Measurements from ENCODE around the gene RPL13.

RPL13 gene

DNA sequence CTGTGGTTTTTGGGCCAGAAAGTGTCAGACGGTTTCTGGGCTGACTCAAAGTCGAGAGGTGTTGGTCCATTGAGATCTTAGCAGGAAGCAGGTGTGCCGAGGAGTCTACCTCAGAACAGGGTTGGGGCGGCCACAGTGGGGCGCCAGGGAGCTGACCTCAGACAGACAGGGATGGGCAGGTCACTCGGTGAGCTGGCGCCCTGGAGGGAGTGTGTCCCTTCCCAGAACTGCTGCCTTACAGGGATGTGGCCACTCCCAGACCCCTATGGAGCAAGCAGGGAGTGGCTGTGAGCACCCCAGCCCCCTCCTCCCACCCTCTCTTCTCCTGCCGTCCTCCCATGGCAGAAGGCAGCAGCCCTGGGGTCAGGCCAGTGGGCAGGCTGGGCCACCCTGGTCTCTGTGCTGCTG, 39.0 kb downstream of the RPL13 start:
- no peak for FAIRE-seq
- DNase-seq (ENCODE audit: insufficient read length, low spot score): peak; percentile 71
- TF ChIP-seq POLR2A (IDR thresholded peaks at IDR 0.05; ENCODE audit: low read depth, low read length): no peak

DNA sequence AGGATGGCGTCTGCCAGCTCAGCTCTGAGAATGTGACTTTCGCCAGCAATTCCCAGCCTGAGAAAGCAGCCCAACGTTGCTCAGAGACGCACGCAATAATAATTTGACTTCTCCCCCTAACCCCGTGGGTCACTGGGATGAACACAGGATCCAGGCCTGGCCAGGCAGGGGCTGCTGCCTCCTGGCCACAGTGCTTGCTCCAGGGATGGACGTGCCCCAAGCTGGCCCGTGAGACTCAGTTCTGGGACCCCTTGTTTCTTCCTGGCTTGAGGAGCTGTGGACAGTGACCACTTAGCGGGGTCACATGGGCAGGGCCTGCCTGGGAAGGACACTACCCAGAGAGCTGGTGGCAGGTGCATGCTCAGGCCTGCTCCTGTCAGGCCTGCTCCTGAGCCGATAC, 39.4 kb downstream of the RPL13 start:
- FAIRE-seq (no peak), DNase-seq (ENCODE audit: insufficient read length, low spot score) (no peak)
- no peak for TF ChIP-seq POLR2A (IDR thresholded peaks at IDR 0.05; ENCODE audit: low read depth, low read length)

DNA sequence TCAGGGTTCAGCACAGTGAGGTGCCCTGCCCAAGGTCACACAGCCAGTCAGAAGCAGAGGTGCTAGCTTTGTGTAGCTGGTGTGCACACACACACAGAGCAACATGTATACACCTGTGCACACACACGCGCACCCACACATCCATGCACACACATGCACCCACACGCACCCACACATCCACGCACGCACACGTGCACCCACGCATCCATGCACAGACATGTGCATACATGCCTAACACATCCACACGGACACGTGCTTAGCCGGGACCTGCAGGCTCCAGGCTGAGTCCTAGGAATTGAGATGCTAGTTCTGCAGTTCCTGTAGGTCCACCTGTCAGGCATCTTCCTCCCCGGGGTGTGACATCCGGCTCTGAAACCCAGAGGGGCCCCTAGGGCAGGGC, 39.9 kb downstream of the RPL13 start:
- FAIRE-seq (no peak), DNase-seq (ENCODE audit: insufficient read length, low spot score) (no peak)
- TF ChIP-seq POLR2A (IDR thresholded peaks at IDR 0.05; ENCODE audit: low read depth, low read length): no peak

DNA sequence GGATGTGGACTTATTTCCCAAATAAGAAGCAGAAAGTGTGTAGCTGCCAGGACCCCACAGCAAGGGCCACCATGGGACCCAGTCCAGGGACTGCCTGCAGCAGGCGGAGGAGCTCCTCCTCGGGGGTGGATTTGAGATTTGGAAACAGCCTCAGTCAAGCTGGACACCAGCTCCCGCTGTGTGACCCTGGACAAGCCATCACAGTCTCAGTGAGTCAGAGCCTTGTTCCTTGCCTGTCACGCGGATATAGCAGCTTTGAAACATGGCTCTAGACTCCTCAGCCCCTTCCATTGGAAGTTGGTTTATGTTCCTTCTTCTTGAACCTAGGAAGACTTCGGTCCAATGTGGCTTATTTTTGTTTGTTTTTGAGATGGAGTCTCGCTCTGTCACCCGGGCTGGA, 40.5 kb downstream of the RPL13 start:
- no peak for TF ChIP-seq POLR2A (IDR thresholded peaks at IDR 0.05; ENCODE audit: low read depth, low read length)
- no peak for FAIRE-seq
- DNase-seq (ENCODE audit: insufficient read length, low spot score): no peak

DNA sequence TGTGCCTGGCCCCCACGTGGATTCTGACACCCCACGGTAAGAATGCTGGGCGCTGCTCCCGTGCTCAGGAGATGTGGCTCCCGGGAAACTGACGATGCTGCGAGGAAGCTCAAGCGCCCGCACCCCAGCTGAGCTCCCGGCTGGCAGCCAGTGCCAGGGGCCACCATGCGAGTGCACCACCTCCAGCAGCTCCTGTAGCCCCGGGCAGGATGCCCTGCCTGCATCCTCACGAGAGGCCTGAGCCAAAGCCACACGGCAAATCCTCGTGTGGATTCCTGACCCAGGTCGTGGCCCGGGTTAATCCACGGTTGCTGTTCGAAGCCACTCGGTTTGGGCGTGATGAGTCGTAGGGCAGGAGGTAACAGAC, 41.4 kb downstream of the RPL13 start:
- no peak for TF ChIP-seq POLR2A (IDR thresholded peaks at IDR 0.05; ENCODE audit: low read depth, low read length)
- DNase-seq (ENCODE audit: insufficient read length, low spot score) (no peak), FAIRE-seq (no peak)

DNA sequence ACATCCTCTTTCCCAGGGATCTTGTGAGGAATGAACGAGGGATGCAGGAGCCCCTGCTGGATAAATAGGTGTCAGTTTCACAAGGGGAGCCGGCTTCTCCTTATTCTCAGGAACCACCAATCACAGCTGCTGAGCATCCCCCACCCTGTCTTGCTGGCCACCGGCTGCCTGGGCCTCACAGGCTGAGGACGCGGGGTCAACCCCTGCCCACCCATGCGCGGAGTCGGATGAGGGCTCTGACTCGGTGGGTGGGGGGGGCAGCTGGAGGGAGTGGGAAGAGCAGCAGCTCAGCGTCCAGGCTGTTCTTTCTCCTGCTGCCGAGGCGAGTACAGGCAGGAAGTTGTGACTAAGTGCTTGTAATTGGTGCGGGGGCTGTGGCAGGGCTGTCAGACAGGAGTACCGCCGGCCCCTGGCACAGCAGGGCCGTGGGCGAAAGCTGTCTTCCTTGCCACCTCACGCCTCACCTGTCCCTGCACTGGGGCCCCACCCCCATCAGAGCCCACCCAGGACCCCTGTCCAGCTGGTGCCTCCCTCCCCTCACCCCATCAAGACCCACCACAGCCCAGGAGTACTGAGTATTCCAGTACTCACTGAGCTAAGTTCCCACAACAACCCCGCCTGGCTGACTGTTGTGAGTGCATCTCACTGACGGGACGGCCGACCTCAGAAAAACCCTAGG, 41.9 kb downstream of the RPL13 start:
- DNase-seq (ENCODE audit: insufficient read length, low spot score) (peak; percentile 93), FAIRE-seq (no peak)
- no peak for TF ChIP-seq POLR2A (IDR thresholded peaks at IDR 0.05; ENCODE audit: low read depth, low read length)

DNA sequence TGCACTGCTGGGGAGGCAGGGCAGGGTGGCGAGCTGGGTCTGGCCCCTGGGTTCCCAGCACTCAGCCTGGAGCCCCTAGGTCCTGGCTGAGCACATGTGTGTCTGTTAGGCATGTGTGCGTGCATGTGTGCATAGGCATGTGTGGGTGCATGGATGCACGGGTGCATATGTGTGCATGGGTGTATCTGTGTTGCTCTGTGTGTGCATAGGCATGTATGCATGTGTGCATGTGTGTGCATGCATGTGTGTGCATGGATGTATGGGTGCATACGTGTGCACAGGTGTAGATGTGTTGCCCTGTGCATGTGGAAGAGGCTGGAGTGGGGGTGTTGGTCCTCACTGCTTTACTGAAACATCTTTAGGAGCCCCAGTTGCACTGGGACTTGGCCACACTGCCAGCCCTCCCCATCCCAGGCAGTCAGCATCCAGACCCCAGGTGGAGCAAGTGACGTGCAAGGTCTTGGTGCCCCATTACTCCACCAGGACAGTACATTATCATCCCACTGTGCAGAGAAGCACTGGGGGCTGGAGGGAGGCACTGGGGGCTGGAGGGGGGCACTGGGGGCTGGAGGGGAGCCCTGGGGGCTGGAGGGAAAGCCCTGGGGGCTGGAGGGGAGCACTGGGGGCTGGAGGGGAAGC, 42.6 kb downstream of the RPL13 start:
- no peak for TF ChIP-seq POLR2A (IDR thresholded peaks at IDR 0.05; ENCODE audit: low read depth, low read length)
- no peak for FAIRE-seq
- DNase-seq (ENCODE audit: insufficient read length, low spot score): no peak

DNA sequence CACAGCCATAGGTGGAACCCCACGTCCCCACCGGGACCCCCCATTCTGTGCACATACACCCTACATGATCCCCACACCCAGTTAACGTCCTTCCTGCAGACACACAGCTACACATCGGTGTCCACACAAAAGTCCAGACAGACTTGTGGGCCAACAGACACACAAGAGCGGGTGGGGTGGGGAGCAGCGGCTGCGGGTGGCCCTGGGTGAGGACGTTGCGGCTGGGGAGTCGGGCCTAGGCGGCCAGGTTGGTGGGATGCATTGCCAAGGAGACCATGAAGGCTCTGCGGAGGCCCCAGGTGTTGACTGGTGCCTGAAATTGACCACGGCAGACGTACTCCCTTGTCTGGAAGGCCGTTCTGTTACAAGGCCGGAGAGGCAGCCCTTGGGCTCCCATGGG, 44.3 kb downstream of the RPL13 start:
- FAIRE-seq: no peak
- no peak for TF ChIP-seq POLR2A (IDR thresholded peaks at IDR 0.05; ENCODE audit: low read depth, low read length)
- DNase-seq (ENCODE audit: insufficient read length, low spot score): no peak

DNA sequence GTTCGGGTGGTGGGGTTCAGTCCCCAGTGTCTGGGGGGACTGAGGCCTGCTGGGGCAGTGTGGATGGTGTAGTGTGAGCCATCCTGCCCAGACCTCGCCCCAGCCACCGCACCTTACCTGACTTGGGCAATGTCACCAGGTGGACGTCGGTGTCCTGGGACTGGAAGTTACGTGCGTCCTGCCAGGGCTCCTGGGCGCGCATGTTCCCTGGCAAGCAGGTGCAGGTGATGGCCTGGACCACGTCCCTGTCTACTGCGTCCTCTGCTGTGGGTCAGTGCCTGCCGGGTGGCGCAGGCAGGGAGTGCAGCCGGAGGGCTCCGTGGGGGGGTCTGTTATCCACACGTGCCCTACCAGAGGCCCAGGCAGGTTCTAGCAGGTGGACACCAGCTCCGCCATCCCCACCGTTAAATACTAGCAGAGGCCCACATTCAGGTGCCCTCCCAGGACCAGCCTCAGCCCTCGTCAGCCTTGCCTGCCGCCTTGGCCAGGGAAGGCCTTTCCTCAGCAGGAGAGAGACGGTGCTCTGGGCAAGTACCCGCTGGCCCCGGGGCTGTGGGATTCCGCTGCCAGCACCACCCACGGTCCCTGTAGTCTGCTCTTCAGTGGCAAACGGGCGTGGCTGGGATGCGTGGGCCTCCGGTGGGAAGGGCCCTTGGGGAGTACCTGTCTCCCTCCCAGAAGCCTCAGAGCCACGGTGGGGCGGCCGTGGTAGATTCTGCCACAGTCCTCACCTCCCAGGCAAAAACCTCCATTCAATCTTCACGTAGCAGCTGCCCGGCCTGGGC, 44.9 kb downstream of the RPL13 start:
- DNase-seq (ENCODE audit: insufficient read length, low spot score): no peak
- TF ChIP-seq POLR2A (IDR thresholded peaks at IDR 0.05; ENCODE audit: low read depth, low read length): no peak
- FAIRE-seq: no peak

DNA sequence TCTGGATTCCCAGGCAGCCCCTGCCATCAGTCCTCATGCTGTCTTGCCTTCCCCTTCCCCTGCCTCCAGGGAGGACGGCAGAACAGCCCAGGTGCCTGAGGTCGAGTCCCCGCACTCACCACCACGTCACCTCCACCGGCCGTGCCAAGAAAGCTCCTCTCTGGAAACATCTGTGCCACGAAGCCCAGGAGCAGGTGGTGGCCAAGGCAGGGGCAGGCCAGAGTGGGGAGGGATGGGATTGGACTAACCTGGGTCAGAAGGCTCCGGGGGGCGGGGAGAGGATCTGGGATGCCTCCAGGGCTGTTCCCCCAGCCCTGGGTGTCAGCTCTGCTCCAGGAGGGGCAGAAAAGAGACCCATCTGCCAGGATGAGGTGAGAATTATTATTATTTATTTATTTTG, 45.5 kb downstream of the RPL13 start:
- FAIRE-seq (no peak), DNase-seq (ENCODE audit: insufficient read length, low spot score) (no peak)
- TF ChIP-seq POLR2A (IDR thresholded peaks at IDR 0.05; ENCODE audit: low read depth, low read length): no peak

DNA sequence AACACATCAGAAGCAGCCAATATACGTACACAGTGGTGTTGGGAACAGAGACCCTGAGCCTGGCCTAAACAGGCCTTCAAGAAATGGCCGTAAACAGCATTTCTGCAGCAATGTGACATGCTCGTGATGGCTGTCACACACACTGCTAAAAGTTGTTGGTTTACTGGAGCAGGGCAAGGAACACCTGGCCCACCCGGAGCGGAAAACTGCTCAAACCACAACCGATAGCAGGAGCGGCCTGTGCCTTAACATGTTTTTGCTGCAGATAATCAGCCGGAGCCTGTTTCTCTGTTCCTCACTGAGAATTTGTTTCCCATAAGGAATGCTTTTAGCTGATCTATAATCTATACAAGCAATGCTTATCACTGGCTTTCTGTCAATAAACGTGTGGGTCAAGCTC, 47.0 kb downstream of the RPL13 start:
- FAIRE-seq: no peak
- TF ChIP-seq POLR2A (IDR thresholded peaks at IDR 0.05; ENCODE audit: low read depth, low read length): no peak
- DNase-seq (ENCODE audit: insufficient read length, low spot score): no peak

DNA sequence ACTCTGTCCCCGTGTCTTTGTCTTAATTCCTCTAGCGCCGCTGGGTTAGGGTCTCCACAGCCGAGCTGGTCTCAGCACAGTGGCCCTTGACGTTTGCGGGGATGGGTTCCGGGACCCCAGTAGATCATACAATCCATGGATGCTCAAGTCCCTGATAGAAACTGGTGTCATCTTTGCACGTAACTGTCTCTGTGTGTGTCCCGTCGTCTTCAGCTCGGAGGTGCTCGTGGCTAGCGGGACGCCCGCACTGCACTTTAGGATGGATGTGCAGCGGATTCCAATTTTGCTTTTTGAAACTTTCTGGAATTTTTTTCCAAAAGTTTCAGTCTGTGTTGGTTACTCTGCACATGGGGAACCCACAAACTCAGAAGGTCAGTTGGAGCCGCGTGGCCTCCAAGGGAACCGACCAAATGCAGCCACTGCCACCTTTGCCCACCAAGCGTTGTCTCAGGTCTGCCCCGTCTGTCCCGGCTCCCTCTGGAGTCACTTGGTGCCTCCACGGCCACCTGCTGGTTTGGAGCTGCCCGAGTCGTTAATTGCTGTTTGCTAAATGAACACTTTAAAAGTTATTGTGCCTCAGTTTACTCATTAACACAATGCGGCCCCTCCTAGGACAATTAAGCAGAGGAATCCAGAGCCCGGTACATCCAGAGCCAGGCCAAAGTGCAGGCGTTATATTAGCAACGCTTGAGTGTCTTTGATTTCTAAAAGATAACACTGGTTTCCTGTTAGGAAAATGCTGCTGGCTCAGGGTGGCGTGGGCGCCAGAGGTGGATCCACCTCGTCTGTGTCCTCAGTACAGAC, 47.7 kb downstream of the RPL13 start:
- FAIRE-seq (no peak), DNase-seq (ENCODE audit: insufficient read length, low spot score) (no peak)
- no peak for TF ChIP-seq POLR2A (IDR thresholded peaks at IDR 0.05; ENCODE audit: low read depth, low read length)

DNA sequence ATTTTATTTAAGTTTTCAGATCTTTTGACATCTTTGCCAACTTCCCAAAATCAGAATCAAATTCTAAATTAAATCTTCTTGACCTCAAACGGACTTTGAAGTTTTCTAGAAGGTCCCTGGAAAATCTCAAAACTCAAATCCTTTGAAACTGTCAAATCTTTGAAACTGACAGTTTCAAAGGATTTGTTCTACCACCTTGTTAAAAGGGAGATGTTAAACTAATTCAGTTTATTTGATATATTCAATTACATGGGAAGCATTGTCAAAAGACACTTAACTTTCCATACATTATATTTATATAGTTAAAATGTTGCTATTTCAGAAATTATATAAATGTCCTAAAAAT, 49.6 kb downstream of the RPL13 start:
- FAIRE-seq (no peak), DNase-seq (ENCODE audit: insufficient read length, low spot score) (no peak)
- TF ChIP-seq POLR2A (IDR thresholded peaks at IDR 0.05; ENCODE audit: low read depth, low read length): no peak
